ENCODE results near the gene MAS1L.

DNA sequence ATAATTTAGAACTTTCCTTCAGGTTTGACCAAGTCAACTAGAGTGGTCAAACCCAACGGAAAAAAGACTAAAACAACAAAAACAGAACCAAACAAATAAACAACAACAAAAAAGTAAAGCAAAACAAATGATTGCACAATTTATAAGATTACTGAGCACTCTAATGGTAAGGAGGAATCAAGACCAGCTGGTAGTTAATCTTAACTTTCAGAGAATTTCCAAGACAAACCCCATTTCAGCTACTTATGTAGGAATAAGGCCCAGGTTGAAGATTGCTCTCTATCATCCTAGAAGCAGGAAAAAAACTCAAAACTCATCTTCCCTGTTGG lies 37.5 kb upstream of the MAS1L start:
- no peak for TF ChIP-seq POLR2AphosphoS5 (IDR thresholded peaks at IDR 0.05; ENCODE audit: low read depth, low read length)
- no peak for TF ChIP-seq FOXP2 (optimal IDR thresholded peaks at IDR 0.05; ENCODE audit: borderline replicate concordance, extremely low read depth, extremely low read length, insufficient read depth)
- TF ChIP-seq TAF1 (IDR thresholded peaks at IDR 0.05; ENCODE audit: borderline replicate concordance, insufficient read depth, low read length) = no peak

Data from PFSK-1 (cell line).